ENCODE measurements around the gene PRKX.
A peak's percentile ranks its signal among the peaks of the same experiment; 100 is the strongest.
"Not testable (repeated sequence)": the region's sequence is repeated elsewhere in the genome, so short reads cannot be mapped to it uniquely, and the experiment has no call there.

The PRKX gene

DNA sequence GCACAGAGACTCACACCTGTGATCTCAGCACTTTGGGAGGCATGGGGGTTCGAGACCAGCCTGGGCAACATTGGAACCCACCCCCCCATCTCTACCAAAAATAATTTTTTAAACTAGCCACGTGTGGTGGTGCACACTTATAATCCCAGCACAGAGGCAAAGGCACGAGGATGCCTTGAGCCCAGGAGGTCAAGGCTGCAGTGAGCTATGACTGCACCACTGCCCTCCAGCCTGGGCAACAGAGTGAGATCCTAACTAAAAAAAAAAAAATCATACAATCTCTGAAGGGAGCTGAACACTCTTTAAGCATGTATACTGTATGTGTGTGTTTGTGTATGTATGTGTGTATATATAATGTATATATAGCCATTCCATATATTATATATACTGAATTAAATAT, 2.5 kb upstream of the PRKX start:
- no peak overlapping the region for H3K4me3 ChIP-seq (ENCODE audit: low read length)
- TF ChIP-seq ZNF274 (IDR thresholded peaks at IDR 0.05; ENCODE audit: low read depth, low read length): no peak

DNA sequence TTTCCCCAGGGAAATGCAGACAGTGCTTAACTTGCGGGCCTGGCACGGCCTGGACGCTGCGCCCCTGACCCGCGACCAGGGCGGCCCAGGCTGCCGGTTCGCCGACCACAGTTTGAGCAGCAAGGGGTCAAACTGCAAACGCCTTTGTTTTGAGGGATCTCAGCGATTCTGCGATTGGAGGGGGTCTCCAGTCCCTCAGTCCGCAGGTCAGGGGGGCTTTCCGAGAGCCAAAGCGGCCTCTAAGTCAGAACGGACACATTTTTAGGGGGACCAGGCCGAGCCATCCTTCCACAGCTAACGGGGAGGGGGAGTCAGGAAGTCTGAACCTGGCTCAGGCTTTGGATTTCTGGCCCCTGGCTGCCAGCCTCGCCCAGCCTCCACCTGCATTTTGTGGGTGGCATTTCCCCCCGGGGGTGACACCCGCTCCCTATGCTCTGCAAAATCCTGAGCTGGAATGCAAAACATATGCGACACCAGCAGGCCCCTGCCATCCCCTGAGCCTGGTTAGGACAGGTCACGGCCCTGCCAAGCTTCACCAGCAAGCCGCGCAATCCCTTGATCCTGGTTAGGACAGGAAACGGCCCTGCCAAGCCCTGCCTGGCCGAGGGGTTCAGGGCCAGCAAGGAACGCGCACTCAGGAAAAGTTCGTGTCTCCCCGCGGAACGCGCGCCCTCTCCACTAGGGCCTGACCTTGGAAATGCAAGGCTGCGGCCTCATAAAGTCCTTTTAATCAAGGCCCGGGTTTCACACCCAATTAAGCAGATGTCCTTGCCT, 1.4 kb upstream of the PRKX start:
- H3K4me3 ChIP-seq (ENCODE audit: low read length): not testable (repeated sequence)

DNA sequence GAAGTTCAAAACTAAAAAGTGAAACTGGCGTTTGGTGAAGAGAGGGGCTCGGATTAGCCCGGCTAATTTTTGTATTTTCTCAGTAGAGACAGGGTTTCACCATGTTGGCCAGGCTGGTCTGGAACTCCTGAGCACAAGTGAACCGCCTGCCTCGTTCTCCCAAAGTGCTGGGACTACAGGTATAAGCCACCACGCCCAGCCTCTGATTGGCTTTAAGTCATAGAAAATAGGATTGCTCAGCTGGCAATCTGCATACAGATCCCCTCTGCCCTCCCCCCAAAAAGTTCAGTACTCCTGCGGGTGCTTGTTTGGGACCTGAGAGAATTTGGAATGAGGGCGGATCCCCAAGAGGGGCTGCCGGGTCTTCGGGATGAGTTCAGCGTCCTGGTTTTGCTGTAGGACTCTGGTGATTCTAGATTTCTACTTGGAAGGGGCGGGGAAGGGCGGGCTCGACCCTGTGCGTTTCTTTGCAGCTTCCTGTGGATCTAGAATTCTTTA, 537 bp upstream of the PRKX start:
- peak overlapping the region; percentile 61; the same call in 1 of the 2 replicates for H3K4me3 ChIP-seq (ENCODE audit: low read length)
- TF ChIP-seq ZNF274 (IDR thresholded peaks at IDR 0.05; ENCODE audit: low read depth, low read length): no peak

DNA sequence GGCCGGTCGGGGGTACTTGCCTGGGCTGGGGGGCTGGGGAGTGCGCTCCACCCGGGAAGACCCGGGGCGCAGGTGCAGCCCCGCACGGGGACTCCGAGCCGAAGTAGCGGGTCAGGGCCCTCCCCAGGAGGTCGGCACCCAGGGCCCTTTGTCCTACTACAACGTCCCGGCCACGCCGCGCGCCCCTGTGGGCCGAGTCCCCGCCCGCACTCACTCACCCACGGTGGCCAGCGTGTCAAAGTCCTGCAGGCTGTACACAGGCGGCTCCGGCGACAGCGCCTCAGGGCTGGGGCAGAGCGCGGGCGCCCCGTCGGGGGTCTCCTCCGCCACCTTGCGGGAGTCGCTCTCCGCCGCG, 602 bp downstream of the PRKX start:
- TF ChIP-seq ZNF274 (IDR thresholded peaks at IDR 0.05; ENCODE audit: low read depth, low read length): no peak
- peak overlapping the region; percentile 61; the same call in 1 of the 2 replicates for H3K4me3 ChIP-seq (ENCODE audit: low read length)

DNA sequence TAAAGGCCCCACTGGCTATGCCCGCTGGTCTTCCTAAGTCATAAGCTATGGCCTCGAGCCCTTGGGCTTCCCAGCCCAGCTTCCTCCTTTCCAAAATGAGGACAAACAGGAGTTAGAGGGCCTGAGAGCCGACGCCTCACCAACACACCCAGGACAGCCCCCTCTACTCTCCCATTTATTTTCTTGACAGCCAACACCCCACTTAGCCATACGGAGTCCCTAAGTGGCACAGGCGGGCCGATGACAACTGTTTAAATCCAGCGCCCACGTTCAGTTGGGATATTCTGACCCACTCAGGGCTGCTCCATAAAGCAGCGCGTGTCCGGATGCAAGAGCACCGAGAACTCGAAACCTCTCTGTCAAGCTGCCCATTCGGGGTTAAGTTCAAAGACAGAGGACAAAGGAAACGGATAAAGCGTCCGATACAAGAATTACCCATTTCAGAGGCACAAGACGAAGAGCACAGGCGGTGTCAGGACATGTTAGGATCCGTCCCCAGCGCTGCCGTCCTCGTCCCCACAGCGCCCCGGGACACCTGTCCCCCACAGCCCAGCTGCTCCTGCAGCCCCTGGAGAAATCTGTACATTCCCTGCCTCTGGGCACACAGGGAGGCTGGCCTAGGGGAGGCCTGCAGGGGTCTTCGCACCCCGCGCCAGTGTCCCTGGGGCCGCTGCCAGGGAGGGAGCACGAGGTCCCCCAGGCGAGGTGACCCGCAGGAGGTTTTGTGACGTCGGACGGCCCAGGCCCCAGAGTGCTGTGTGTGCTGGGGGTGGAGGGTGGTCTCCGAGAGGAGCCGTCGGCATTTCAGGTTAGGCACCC, 1.2 kb downstream of the PRKX start:
- TF ChIP-seq ZNF274 (IDR thresholded peaks at IDR 0.05; ENCODE audit: low read depth, low read length): no peak
- peak overlapping the region; percentile 61; the same call in 1 of the 2 replicates for H3K4me3 ChIP-seq (ENCODE audit: low read length)

DNA sequence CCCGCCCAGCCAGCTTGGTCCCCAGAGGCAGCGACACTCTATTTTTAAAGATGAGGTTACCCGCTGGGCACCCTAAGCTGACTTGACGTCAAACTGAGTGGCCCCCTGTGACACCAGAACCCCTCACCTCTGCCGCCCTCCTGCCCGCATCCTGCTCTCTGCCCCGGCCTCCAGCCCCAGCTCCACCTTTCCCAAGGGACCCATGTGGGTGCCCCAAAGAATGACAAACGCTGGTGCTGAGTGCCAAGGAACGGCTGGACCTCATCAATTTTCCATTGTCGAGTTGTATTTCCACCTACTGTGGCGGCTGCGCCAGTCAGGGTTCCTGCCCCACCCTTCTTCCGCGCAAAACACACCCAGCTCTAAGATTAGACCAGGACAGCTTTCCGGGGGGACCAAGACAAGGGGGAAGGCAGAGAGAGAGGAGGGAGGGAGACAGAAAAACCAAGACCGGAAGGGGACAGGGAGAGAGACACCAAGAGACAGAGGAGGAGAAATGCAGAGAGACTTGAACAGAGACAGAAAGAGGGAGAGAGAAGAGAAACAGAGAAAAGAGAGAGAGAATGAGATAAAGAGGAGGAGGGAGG, 2.0 kb downstream of the PRKX start:
- H3K4me3 ChIP-seq (ENCODE audit: low read length): peak overlapping the region; percentile 61; the same call in 1 of the 2 replicates
- TF ChIP-seq ZNF274 (IDR thresholded peaks at IDR 0.05; ENCODE audit: low read depth, low read length): no peak

DNA sequence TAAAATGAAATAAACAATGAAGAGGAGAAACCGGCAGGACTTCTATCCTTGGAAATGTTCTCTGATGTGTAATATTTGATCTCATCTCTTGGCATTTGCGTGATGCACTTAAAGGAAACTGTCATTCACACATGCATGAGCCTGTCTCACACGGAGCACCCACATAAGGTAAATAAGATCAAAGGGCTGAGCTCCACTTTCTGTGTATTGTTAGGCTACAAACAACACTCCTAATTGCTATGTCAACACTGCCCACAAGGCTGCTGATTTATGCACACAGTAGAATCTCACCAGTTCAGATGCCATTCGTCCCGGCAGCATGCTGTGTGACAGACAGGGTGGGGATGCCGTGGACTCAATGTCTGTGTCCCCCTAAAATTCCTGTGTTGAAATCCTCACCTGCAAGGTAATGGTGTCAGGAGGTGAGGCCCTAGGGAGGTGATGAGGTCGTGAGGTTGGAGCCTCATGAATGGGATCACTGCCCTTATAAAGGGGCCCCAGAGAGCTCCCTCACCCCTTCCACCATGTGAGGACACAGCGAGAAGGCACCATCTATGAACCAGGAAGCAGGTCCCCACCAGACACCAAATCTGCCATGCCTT, 5.7 kb downstream of the PRKX start:
- H3K4me3 ChIP-seq (ENCODE audit: low read length): not testable (repeated sequence)

DNA sequence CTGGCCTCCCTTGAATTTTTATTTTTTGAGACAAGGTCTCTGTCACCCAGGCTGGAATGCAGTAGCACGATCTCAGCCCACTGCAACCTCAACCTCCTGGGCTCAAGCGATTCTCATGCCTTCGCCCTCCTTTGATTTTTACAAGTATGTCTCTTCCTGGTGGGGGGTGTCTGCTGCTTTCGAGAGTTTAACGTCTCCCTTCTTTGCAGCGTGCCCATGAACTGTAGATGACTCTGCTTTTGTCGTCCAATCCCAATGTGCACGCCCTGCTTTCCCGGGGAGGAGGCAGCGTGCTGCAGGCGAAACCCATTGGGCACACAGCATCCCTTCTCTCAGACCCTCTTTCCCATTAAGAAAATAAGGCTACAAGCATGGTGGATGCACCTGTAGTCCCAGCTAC, 7.0 kb downstream of the PRKX start:
- no peak for TF ChIP-seq ZNF274 (IDR thresholded peaks at IDR 0.05; ENCODE audit: low read depth, low read length)
- H3K4me3 ChIP-seq (ENCODE audit: low read length): no peak overlapping the region

DNA sequence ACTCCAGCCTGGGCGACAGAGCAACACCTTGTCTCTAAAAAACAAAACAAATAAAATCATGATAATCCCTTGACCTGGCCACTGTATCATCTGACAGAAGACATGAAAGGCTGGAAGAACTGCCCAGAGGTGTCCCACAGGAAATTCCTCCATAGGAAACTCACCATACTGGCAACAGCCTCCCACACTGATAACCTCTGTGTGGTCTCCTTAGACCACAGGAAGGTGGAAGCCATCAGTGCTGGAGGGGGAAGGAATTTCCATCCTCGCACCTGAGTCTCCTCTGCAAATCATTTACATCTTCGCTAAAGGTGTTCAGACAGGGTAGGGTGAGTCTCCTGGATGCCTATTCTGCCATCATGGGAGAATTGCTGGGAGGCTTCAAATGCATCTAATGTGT, 10.2 kb downstream of the PRKX start:
- H3K4me3 ChIP-seq (ENCODE audit: low read length): not testable (repeated sequence)

DNA sequence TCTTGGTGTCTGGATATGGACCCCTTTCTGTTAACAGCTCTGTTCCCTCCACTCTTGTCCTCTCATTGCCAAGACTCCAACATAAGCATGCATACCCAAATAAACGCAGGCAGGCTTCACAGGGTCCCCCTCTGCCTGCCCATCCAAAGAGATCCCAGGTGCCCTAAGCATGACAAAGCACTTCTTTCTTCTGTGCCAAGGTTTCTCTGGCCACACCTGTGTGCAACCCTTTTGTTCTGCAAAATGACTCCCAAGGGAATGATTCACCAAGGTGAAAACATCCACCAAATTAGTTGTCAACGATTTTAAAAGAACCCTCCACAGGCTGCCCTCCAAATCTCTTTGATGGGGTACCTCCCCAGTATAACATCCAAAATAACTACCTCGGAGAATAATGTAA, 11.4 kb downstream of the PRKX start:
- not testable (repeated sequence) for H3K4me3 ChIP-seq (ENCODE audit: low read length)

DNA sequence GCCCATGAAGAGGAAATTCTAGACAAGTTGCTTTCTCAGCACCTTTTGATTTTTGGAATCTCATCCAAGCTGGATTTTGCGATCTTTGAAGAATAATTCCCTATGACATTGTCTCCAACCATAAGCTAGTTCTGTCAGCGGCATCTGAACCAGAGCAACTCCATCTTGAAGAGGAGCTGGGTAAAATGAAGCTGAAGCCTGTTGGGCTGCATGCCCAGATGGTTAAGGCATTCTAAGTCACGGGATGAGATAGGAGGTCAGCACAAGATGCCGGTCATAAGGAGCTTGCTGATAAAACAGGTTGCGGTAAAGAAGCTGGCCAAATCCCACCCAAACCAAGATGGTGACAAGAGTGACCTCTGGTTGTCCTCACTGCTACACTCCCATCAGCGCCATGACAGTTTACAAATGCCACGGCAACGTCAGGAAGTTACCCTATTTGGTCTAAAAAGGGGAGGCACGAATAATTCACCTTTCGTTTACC, 12.0 kb downstream of the PRKX start:
- not testable (repeated sequence) for H3K4me3 ChIP-seq (ENCODE audit: low read length)

DNA sequence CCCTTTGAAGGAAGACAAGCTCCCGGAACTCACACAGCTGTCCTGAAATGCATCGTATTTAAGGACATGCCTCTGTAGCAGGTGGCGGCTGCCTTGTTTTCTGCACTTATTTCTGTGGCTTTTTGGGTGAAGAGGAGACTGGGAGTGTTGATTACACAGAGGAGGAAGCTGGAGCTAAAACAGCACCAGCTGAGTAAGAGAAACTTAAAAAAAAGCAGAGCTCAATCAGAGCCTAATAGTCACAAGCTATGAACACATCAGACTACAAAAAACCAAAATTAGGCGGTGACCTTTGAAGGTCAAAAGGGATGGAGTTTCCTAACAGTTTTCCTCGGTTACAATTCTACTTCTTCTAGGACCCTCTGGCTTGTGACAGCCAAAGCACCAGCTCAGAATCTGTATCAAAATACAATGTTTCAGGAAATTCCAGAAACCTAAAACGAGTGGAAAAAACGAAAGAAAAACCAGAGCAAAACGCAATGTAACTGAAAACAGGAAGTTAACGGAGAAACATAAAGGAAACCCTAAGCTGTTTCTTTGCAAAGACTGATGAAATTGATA, 13.5 kb downstream of the PRKX start:
- no peak for TF ChIP-seq ZNF274 (IDR thresholded peaks at IDR 0.05; ENCODE audit: low read depth, low read length)
- peak overlapping the region; percentile 69 for H3K4me3 ChIP-seq (ENCODE audit: low read length)

DNA sequence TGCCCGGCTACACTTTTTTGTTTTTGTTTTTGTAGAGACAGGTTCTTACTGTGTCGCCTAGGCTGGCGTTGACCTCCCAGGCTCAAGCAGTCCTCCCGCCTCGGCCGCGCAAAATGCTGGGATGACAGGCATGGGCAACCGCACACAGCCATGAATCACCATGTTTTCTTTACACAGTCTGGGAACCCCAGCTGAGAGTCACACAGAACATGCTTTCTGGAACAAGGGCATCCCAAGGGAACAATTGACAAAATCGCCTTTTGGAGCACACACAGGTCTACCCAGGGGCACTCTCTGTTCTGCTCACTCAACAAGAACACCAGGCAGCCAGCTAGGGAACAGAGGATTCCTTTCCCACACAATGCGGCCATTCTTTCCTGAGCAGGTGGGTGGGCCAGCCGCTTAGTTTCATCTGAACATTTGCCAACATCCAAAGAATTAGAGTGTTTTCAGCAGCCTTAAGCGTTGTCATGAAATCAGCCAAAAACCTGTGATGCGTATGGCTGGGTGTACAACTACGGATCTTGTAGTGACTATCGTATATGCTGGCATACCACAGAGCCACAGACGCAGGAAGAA, 15.7 kb downstream of the PRKX start:
- no peak overlapping the region for H3K4me3 ChIP-seq (ENCODE audit: low read length)
- TF ChIP-seq ZNF274 (IDR thresholded peaks at IDR 0.05; ENCODE audit: low read depth, low read length): no peak

DNA sequence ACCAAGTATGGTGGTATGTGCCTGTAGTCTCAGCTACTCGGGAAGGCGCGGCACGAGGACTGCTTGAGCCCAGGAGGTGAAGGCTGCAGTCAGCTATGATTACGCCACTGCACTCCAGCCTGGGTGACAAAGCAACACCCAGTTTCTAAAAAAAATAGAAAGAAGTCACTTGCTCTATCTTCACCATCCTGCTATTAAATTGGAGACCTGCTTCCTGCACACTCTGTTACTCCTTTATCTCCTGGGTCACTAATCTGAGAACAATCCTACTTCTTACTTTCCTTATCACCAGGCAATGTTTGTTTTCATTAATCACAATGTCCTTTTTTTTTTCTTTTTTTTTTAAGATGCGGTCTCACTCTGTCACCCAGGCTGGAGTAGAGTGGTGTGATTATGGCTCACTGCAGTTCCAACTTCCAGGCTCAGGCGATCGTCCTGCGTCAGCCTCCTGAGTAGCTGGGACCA, 16.2 kb downstream of the PRKX start:
- no peak overlapping the region for H3K4me3 ChIP-seq (ENCODE audit: low read length)
- no peak for TF ChIP-seq ZNF274 (IDR thresholded peaks at IDR 0.05; ENCODE audit: low read depth, low read length)
